Upper lobe of right lung (tissue), 1 donor: ENCODE results near the gene JMJD7. TPM values are rescaled to one million over a fixed set of nuclear protein-coding genes. Genes with fewer than 3 reads are reported as not detected.

ENCODE experiments used
- ATAC-seq: fragments of 200-7000 bp; cut with Tn5 transposase; one replicate; pipeline ENCODE4 v1.9.1; 2020; ENCODE audit warnings: mild to moderate bottlenecking, moderate library complexity
- DNase-seq: peaks from one replicate; pipeline ENCODE4 v3.0.0-alpha.2; 2020
- H3K27ac ChIP-seq: fragments of 200-600 bp; one replicate; pipeline ENCODE4 v1.8.0; 2022
- H3K27me3 ChIP-seq: fragments of 200-600 bp; one replicate; pipeline ENCODE4 v1.8.0; 2022; ENCODE audit warnings: mild to moderate bottlenecking
- H3K36me3 ChIP-seq: fragments of 200-600 bp; one replicate; pipeline ENCODE4 v1.8.0; 2022
- H3K4me1 ChIP-seq: fragments of 200-600 bp; one replicate; pipeline ENCODE4 v1.8.0; 2022
- H3K4me3 ChIP-seq: fragments of 200-600 bp; one replicate; pipeline ENCODE4 v1.8.0; 2022; ENCODE audit warnings: mild to moderate bottlenecking
- H3K9me3 ChIP-seq: fragments of 200-600 bp; one replicate; pipeline ENCODE4 v1.8.0; 2022
- CTCF ChIP-seq: fragments of 200-600 bp; IDR thresholded peaks from one replicate; pipeline ENCODE4 v1.8.0; 2022; ENCODE audit warnings: antibody characterized with exemption
- intact Hi-C: fragments of 100-400 bp; cut with DNase I; formaldehyde crosslinking; loops from one replicate; pipeline ENCODE4 v1.11.0; 2022
- long read RNA-seq: library from polyadenylated mRNA; unstranded; transcript quantifications from one replicate; pipeline ENCODE4 v2.0.0, GENCODE V29; 2021
- total RNA-seq: library from RNA; stranded (reverse); fragmentation: NEBNext Ultra II Directional; extraction: Animal tissue kit (Norgen Biotek cat#: 25700); gene quantifications from one replicate; pipeline ENCODE4 v1.2.1, GENCODE V29; 2021
- donor health status: DM: no; HTN: yes; CAD: no; lungs with severe emphysema.

Gene JMJD7
- 36.7 TPM for total RNA-seq
- long read RNA-seq, transcript JMJD7-201 (8 exons, 1,416 nt), result major isoform, 27 of 48 reads
- long read RNA-seq, partial matches to known transcripts, result 18 of 48 reads
- long read RNA-seq, other reads (novel, unspliced or antisense), result 0 of 48 reads

DNA sequence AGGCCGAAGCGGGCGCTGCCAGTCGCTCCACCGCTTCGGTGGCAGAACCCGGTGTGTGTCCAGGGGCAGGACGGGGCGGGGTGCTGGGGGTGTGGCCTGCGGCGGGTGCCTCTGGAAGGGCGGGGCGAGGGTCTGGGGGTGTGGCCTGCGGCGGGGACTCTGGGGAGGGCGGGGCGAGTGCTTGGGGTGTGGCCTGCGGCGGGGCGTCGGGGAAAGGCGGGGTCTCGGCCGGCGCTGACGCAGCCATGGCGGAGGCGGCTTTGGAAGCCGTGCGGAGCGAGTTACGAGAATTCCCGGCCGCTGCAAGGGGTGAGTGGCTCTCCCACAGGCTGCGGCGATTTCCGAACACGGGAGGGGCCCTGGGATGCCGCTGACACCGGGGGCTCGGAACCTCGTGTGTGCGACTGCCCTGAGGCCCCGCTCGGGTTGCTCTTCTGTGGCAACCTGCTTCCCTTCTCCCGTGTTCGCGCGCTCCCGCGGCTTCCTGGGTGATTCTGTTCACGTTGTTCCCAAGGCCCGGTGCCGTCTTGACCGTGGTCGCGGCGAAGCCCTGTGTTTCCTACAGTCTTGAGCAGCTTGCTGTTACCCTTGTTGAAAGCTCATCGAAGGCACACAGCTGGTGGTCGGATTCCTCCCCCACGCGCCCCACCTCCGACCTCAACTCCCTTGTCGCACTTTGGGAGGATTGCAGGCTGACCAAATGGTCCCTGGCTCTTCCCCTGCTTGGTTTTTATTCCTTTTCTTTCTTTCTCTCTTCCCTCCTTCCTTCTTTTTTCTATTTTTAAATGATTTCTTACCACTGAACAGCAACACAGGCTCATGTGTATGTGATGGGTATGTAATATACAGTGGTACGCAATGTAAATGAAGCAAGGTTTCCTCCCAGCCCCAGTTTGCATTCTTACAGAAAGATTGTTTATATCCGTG is at the start of gene JMJD7:
Gene JMJD7, plus strand, starts transcription at position 213 of the 927 bp plus-strand sequence. Its CDS starts 33 bp downstream, at position 246.
- ATAC-seq, result peak; percentile 97
- no peaks in the 10 kb centered on the region for H3K9me3 ChIP-seq
- no peak for TF ChIP-seq CTCF
- H3K27ac ChIP-seq, result peak within 1 kb of the TSS; percentile 88
- peak; percentile 98 for DNase-seq
- H3K4me3 ChIP-seq, result peak within 1 kb of the TSS; percentile 95
- no peaks in the 10 kb centered on the region for H3K27me3 ChIP-seq
- intact Hi-C loops, result no loop called here
- H3K36me3 ChIP-seq, result peaks cover 18% of the 10 kb centered on the region
- H3K4me1 ChIP-seq, result peaks cover 22% of the 10 kb centered on the region

DNA sequence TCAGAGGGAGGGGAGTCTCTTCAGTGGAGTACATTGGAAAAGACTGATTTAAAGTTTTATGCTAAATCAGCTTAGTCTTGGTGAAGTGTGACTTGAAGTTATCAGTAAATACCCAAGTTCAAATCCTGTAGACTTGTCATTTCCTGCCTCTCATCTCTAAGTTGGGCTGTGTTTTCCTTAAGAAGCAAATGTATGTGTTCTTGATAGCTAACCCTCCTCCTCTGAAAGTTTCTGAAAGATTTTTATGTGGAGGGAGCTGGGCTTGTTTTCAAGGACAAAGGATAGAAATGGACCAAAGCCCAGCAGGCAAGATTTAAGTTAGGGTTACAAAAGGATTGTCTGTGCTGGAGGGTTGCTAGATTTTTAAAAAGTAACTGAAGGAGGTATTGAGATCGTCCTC is 49.4 kb upstream of the JMJD7 start:
- H3K27ac ChIP-seq, result no peak overlapping the region

GRCh38 chr15:41779662-41780157 is 48.2 kb upstream of the JMJD7 start:
- Histone ChIP-seq H3K4me1 (peaks cover 34% of the 10 kb centered on the region), H3K36me3 (no peaks in the 10 kb centered on the region), H3K4me3 (no peak overlapping the region), H3K9me3 (no peaks in the 10 kb centered on the region), H3K27me3 (no peaks in the 10 kb centered on the region), H3K27ac (no peak overlapping the region)
- DNase-seq, result no peak
- intact Hi-C loops, result no loop called here
- ATAC-seq, result no peak
- TF ChIP-seq CTCF, result no peak

More for the DNA sequence above, 49.4 kb upstream of the JMJD7 start:
- ATAC-seq (no peak), DNase-seq (no peak)
- Histone ChIP-seq H3K27me3 (no peaks in the 10 kb centered on the region), H3K4me3 (no peak overlapping the region), H3K9me3 (no peaks in the 10 kb centered on the region), H3K4me1 (peaks cover 37% of the 10 kb centered on the region), H3K36me3 (no peaks in the 10 kb centered on the region)
- no peak for TF ChIP-seq CTCF
- intact Hi-C loops, result no loop called here

GRCh38 chr15:41780266-41780665 is 47.6 kb upstream of the JMJD7 start:
- no peak for TF ChIP-seq CTCF
- H3K36me3 ChIP-seq, result no peaks in the 10 kb centered on the region
- peaks cover 30% of the 10 kb centered on the region for H3K4me1 ChIP-seq
- no peak for DNase-seq
- no peak for ATAC-seq
- H3K27ac ChIP-seq, result no peak overlapping the region
- no peaks in the 10 kb centered on the region for H3K9me3 ChIP-seq
- no peak overlapping the region for H3K4me3 ChIP-seq
- no peaks in the 10 kb centered on the region for H3K27me3 ChIP-seq
- intact Hi-C loops, result no loop called here

DNA sequence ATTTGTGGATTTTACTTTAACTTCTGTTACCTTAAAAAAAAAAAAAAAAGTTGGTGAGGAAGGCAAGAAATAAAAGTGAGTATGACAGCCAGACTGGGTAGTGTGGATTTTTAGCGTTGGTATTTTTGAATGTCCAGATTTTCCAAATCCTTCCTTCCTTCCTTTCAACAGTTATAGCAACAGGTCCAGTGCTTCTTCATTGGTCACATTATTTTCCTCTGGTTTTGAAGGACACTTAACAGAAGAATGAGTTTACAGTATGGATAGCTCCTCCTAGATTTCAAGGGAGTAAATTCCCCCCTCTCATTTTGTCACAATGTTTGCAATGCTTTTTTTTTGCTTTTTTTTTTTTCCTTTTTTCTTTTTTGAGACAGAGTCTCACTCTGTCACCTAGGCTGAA is 47.2 kb upstream of the JMJD7 start:
- peaks cover 26% of the 10 kb centered on the region for H3K4me1 ChIP-seq
- intact Hi-C loops, result no loop called here
- no peak for TF ChIP-seq CTCF
- no peaks in the 10 kb centered on the region for H3K36me3 ChIP-seq
- no peak for DNase-seq
- no peak overlapping the region for H3K4me3 ChIP-seq
- H3K9me3 ChIP-seq, result no peaks in the 10 kb centered on the region
- H3K27ac ChIP-seq, result no peak overlapping the region
- H3K27me3 ChIP-seq, result no peaks in the 10 kb centered on the region
- peak; percentile 26 for ATAC-seq
